Activated T-cell treated with anti-CD3 and anti-CD28 coated beads, Interleukin-2, amount 50 U/mL, for 24 hours (primary cell): ENCODE data around the gene FAM131B.

ENCODE experiments used
- DNase-seq: peaks from one replicate; pipeline ENCODE4 v3.0.0-alpha.2; 2020
- H3K27ac Mint-ChIP-seq: 2 replicates; pipeline ENCODE4 v1.8.0; 2020; ENCODE audit warnings: mild to moderate bottlenecking, mixed read lengths
- H3K27me3 Mint-ChIP-seq: 2 replicates; pipeline ENCODE4 v1.8.0; 2020; ENCODE audit warnings: mixed read lengths
- H3K36me3 Mint-ChIP-seq: 2 replicates; pipeline ENCODE4 v1.8.0; 2020; ENCODE audit warnings: low read depth, mixed read lengths
- H3K4me1 Mint-ChIP-seq: 2 replicates; pipeline ENCODE4 v1.8.0; 2020; ENCODE audit warnings: low read depth, mixed read lengths
- H3K4me3 Mint-ChIP-seq: 2 replicates; pipeline ENCODE4 v1.8.0; 2020; ENCODE audit warnings: mild to moderate bottlenecking, moderate library complexity, mixed read lengths
- H3K9me3 Mint-ChIP-seq: 2 replicates; pipeline ENCODE4 v1.8.0; 2020; ENCODE audit warnings: mixed read lengths

Gene FAM131B

GRCh38 chr7:143390104-143390772 lies 27.7 kb upstream of the FAM131B start:
- Mint-ChIP-seq H3K36me3 (peaks cover 64% of the 10 kb centered on the region), H3K4me3 (no peak overlapping the region), H3K27ac (peak overlapping the region; percentile 87), H3K27me3 (no peaks in the 10 kb centered on the region), H3K4me1 (peaks cover 30% of the 10 kb centered on the region), H3K9me3 (no peaks in the 10 kb centered on the region)
- DNase-seq, result peak; percentile 23

GRCh38 chr7:143389316-143390103 lies 27.0 kb upstream of the FAM131B start:
- no peak overlapping the region for H3K4me3 Mint-ChIP-seq
- H3K27me3 Mint-ChIP-seq, result no peaks in the 10 kb centered on the region
- DNase-seq, result no peak
- H3K27ac Mint-ChIP-seq, result peak overlapping the region; percentile 87
- H3K36me3 Mint-ChIP-seq, result peaks cover 62% of the 10 kb centered on the region
- peaks cover 24% of the 10 kb centered on the region for H3K4me1 Mint-ChIP-seq
- no peaks in the 10 kb centered on the region for H3K9me3 Mint-ChIP-seq

- H3K36me3 Mint-ChIP-seq, result peaks cover 57% of the 10 kb centered on the region
- no peaks in the 10 kb centered on the region for H3K27me3 Mint-ChIP-seq
- peak overlapping the region; percentile 87 for H3K27ac Mint-ChIP-seq
- peaks cover 22% of the 10 kb centered on the region for H3K4me1 Mint-ChIP-seq
- no peak overlapping the region for H3K4me3 Mint-ChIP-seq
- DNase-seq, result peak; percentile 29
- H3K9me3 Mint-ChIP-seq, result no peaks in the 10 kb centered on the region
These were observed 26.1 kb upstream of the FAM131B start for GRCh38 chr7:143388491-143389101.

DNA sequence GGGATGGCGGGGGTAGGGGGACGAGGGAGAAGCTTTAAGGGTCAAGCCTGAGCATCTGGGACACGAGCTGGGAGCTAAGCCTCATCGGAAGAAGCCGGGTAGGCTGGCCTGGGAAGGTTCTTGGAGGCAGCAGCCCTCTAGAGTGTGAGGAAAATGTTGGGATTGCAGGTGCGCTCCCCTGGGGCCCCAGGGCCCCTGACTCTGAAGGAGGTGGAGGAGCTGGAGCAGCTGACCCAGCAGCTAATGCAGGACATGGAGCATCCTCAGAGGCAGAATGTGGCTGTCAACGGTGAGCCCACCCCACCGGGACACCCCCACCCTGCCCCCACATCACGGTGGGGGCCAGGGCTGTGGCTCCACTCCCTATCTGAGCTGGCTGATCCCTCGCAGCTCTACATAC lies 25.5 kb upstream of the FAM131B start:
- Mint-ChIP-seq H3K27me3 (no peaks in the 10 kb centered on the region), H3K27ac (peak overlapping the region; percentile 58), H3K9me3 (no peaks in the 10 kb centered on the region), H3K4me3 (no peak overlapping the region), H3K36me3 (peaks cover 53% of the 10 kb centered on the region), H3K4me1 (peaks cover 21% of the 10 kb centered on the region)
- no peak for DNase-seq

DNA sequence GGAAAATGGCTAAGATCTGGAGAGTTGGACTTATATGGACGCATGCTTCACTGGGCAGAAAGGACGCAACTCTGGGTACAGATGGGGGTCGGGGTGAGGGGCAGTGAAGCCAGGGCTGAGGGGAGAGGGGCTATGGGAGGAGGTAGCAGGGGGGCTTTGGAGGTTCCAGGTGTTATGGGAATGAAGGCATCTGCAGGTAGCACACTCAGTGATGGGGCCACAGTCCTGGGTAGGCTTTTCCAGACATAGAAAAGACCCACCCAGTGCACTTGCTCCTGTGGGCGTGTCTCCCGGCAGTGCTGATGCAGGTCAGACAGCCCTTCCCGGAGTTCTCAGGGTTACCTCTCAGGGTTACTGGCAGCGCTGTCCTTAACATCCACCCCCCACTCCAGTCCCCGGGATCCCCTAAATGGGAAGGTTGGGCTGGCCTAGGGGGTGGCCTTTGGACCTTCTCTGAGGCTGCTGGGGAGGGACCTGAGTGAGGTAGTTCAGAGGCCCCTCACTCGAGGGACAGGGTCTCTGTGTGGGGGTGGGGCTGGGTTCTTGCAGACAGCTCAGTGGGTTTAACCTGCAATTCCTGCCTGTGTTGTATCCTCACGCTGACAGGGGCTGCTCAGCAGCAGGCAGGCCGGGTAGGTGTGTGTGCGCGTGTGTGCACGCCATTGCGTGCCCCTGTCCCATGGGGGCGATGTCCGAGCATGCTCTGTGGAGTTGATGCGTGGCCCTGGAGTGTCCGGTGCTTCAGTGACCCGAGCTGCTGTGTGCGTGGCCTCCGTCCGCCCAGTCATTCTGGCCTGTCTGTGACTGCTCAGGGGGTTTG lies 24.9 kb upstream of the FAM131B start:
- Mint-ChIP-seq H3K4me3 (no peak overlapping the region), H3K9me3 (no peaks in the 10 kb centered on the region), H3K27me3 (no peaks in the 10 kb centered on the region), H3K4me1 (peaks cover 21% of the 10 kb centered on the region), H3K36me3 (peaks cover 47% of the 10 kb centered on the region), H3K27ac (peak overlapping the region; percentile 58)
- DNase-seq, result peak; percentile 25

- H3K9me3 Mint-ChIP-seq, result no peaks in the 10 kb centered on the region
- no peak overlapping the region for H3K4me3 Mint-ChIP-seq
- peaks cover 21% of the 10 kb centered on the region for H3K4me1 Mint-ChIP-seq
- H3K36me3 Mint-ChIP-seq, result peaks cover 35% of the 10 kb centered on the region
- H3K27me3 Mint-ChIP-seq, result no peaks in the 10 kb centered on the region
- peak; percentile 50 for DNase-seq
- H3K27ac Mint-ChIP-seq, result no peak overlapping the region
These were observed 23.6 kb upstream of the FAM131B start for GRCh38 chr7:143385891-143386781.

DNA sequence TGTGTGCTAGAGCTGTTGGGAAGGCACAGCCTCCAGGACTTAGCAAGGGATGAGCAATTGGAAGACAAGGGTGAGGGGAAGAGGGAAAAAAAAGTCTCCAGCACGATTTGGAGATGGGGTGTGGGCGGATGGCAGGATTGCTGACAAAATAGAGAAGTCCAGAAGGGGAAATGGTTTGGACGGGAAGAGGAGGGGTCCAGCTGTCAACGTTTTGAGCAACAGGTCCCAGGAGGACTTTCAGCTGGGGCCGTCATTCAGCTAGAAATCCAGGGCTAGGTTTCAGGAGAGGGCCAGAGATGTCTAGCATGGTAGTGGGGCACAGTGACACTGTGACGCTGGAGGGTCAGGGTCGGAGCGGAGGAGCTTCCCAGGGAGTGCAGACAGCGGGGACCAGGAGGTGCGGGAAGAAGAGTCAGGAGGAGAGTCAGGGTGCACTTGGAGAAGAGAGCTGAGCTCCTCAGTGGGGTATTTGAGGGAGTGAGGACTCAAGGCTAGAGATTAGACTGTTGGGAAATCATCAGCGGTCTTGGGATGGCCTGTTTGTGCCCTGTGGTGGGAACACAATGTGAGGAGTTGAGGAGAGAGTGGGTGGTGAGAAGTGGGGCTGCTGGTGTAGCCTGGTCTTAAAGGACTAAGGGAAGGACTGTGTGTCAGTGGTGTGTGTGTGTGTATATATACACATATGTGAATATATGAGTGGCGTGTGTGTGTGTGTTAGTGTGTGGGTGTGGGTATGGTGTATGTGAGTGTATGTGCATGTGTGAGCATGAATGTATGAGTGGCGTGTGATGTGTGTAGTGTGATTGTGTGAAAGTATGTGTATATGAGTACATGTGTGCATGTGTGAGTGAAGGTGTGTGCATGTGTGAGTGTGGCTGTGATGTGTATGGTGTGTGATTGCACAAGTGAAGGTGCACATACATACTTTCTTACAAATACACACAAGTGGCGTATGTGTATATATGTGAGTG lies 22.4 kb upstream of the FAM131B start:
- no peak for DNase-seq
- H3K27ac Mint-ChIP-seq, result no peak overlapping the region
- H3K9me3 Mint-ChIP-seq, result no peaks in the 10 kb centered on the region
- peaks cover 24% of the 10 kb centered on the region for H3K36me3 Mint-ChIP-seq
- peaks cover 18% of the 10 kb centered on the region for H3K4me1 Mint-ChIP-seq
- no peak overlapping the region for H3K4me3 Mint-ChIP-seq
- H3K27me3 Mint-ChIP-seq, result no peaks in the 10 kb centered on the region

DNA sequence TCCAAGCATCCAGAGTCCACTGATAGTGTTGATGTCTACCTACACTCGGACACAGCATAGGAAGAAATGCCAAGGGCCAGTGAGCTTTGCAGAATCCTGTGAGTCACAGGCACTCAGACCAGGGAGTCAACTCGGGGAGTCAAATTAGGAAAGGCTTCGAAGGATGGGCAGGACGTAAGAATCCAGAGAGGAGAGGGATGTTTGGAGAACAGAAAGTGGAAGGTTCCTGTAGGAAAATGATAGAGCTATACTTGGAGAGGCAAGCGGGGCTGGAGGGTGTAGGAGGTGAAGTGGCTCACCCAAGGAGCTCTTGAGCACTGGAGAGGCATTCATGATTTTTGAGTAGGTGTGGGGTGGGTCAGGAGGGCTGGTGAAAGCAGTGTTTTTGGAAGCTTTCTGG lies 21.6 kb upstream of the FAM131B start:
- H3K4me1 Mint-ChIP-seq, result peaks cover 18% of the 10 kb centered on the region
- no peak overlapping the region for H3K27ac Mint-ChIP-seq
- H3K9me3 Mint-ChIP-seq, result no peaks in the 10 kb centered on the region
- H3K27me3 Mint-ChIP-seq, result no peaks in the 10 kb centered on the region
- no peak for DNase-seq
- no peak overlapping the region for H3K4me3 Mint-ChIP-seq
- peaks cover 16% of the 10 kb centered on the region for H3K36me3 Mint-ChIP-seq

- Mint-ChIP-seq H3K36me3 (peaks cover 11% of the 10 kb centered on the region), H3K27ac (peak overlapping the region; percentile 66)
These were observed 21.1 kb upstream of the FAM131B start for GRCh38 chr7:143383642-143383957.

GRCh38 chr7:143382791-143383641 lies 20.5 kb upstream of the FAM131B start:
- peak overlapping the region; percentile 79 for H3K4me3 Mint-ChIP-seq
- H3K9me3 Mint-ChIP-seq, result no peaks in the 10 kb centered on the region
- H3K36me3 Mint-ChIP-seq, result peaks cover 6% of the 10 kb centered on the region
- DNase-seq, result no peak
- no peaks in the 10 kb centered on the region for H3K27me3 Mint-ChIP-seq
- H3K4me1 Mint-ChIP-seq, result peaks cover 26% of the 10 kb centered on the region
- peak overlapping the region; percentile 66 for H3K27ac Mint-ChIP-seq

More at GRCh38 chr7:143383642-143383957, 21.1 kb upstream of the FAM131B start:
- H3K9me3 Mint-ChIP-seq, result no peaks in the 10 kb centered on the region
- H3K27me3 Mint-ChIP-seq, result no peaks in the 10 kb centered on the region
- no peak for DNase-seq
- peak overlapping the region; percentile 79 for H3K4me3 Mint-ChIP-seq
- H3K4me1 Mint-ChIP-seq, result peaks cover 20% of the 10 kb centered on the region

GRCh38 chr7:143382126-143382790 lies 19.7 kb upstream of the FAM131B start:
- no peaks in the 10 kb centered on the region for H3K27me3 Mint-ChIP-seq
- H3K36me3 Mint-ChIP-seq, result no peaks in the 10 kb centered on the region
- peaks cover 24% of the 10 kb centered on the region for H3K4me1 Mint-ChIP-seq
- H3K9me3 Mint-ChIP-seq, result no peaks in the 10 kb centered on the region
- peak overlapping the region; percentile 79 for H3K4me3 Mint-ChIP-seq
- DNase-seq, result peak; percentile 33
- peak overlapping the region; percentile 66 for H3K27ac Mint-ChIP-seq
